ENCODE measurements around the gene CYB561. TPM values are rescaled to one million over a fixed set of nuclear protein-coding genes. Genes with fewer than 3 reads are reported as not detected.
"Not testable (repeated sequence)": the region's sequence is repeated elsewhere in the genome, so short reads cannot be mapped to it uniquely, and the experiment has no call there.

The CYB561 gene
- total RNA-seq, 4 donors from 2014 or later = 2.2 to 6.5 (median 3.9) TPM

DNA sequence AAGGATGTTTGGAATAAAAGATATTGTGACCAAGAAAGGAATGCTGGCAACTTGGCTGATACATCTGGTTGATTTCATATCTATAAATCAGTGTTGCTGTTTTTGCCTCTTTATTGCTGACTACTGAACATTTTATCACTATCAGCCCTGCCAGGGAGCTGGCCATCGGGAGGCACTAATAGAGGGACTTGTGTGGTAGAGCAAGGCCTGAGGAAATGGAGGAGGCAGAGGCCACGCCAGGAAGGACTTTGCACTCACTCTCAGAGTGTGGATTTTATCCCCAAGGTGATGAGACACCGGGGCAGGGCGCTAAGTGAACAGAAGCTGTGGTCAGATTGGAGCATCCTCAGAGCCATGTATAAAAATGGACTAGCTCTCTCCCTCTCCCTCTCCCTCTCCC lies 9.3 kb upstream of the CYB561 start:
- no peaks in the 10 kb centered on the region for H3K4me1 ChIP-seq
- TF ChIP-seq, protein P1, sequence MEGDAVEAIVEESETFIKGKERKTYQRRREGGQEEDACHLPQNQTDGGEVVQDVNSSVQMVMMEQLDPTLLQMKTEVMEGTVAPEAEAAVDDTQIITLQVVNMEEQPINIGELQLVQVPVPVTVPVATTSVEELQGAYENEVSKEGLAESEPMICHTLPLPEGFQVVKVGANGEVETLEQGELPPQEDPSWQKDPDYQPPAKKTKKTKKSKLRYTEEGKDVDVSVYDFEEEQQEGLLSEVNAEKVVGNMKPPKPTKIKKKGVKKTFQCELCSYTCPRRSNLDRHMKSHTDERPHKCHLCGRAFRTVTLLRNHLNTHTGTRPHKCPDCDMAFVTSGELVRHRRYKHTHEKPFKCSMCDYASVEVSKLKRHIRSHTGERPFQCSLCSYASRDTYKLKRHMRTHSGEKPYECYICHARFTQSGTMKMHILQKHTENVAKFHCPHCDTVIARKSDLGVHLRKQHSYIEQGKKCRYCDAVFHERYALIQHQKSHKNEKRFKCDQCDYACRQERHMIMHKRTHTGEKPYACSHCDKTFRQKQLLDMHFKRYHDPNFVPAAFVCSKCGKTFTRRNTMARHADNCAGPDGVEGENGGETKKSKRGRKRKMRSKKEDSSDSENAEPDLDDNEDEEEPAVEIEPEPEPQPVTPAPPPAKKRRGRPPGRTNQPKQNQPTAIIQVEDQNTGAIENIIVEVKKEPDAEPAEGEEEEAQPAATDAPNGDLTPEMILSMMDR (IDR thresholded peaks at IDR 0.05 in 4 of 5, conservative IDR thresholded peaks at IDR 0.05 in 1 of 5) = no peak
- no peak for DNase-seq

GRCh38 chr17:63454915-63455314 lies 8.8 kb upstream of the CYB561 start:
- no peaks in the 10 kb centered on the region for H3K27me3 ChIP-seq
- no peak overlapping the region for H3K27ac ChIP-seq
- peaks cover 0 to 2% of the 10 kb centered on the region in 2 donors for H3K4me1 ChIP-seq
- H3K36me3 ChIP-seq = no peaks in the 10 kb centered on the region
- in situ Hi-C loops (cut with MboI; ENCODE audit: low sequenced_read_pairs in 4 of 4) (loop anchor here in 1 of 4 donors (25.0 kb wide), 1 partner anchor 93 kb away; no protein-coding TSS in a partner anchor), intact Hi-C loops (cut with DNase I; ENCODE audit: low total_unique reads) (no loop called here)
- ATAC-seq (no peak), DNase-seq (no peak)
- no peak overlapping the region for H3K4me3 ChIP-seq
- TF ChIP-seq, protein P1 (IDR thresholded peaks at IDR 0.05 in 4 of 5, conservative IDR thresholded peaks at IDR 0.05 in 1 of 5) = no peak
- TF ChIP-seq POLR2A (IDR thresholded peaks at IDR 0.05) = no peak
- no peaks in the 10 kb centered on the region for H3K9me3 ChIP-seq

More for the DNA sequence above, 9.3 kb upstream of the CYB561 start:
- Histone ChIP-seq H3K4me3 (no peak overlapping the region), H3K9me3 (no peaks in the 10 kb centered on the region), H3K36me3 (no peaks in the 10 kb centered on the region), H3K27me3 (no peaks in the 10 kb centered on the region), H3K27ac (no peak overlapping the region)
- ATAC-seq = no peak
- in situ Hi-C loops (cut with MboI; ENCODE audit: low sequenced_read_pairs in 4 of 4) (loop anchor here in 1 of 4 donors (25.0 kb wide), 1 partner anchor 93 kb away; no protein-coding TSS in a partner anchor), intact Hi-C loops (cut with DNase I; ENCODE audit: low total_unique reads) (no loop called here)

DNA sequence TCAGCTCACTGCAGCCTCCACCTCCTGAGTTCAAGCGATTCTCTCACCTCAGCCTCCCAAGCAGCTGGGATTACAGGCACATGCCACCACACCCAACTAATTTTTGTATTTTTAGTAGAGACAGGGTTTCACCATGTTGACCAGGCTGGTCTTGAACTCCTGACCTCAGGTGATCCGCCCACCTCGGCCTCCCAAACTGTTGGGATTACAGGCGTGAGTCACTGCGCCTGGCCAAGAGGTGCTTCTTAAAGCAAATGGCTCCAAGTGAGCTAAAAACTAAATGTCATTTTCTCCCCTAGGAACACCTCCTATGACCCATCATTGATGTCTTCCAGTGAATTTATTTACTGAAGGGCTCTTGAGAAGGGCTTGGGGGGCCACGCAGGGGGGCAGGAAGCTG lies 8.3 kb upstream of the CYB561 start:
- ATAC-seq; H3K36me3 ChIP-seq; H3K4me1 ChIP-seq; H3K27me3 ChIP-seq; DNase-seq; H3K4me3 ChIP-seq; intact Hi-C loops (cut with DNase I; ENCODE audit: low total_unique reads); H3K9me3 ChIP-seq; H3K27ac ChIP-seq: not testable (repeated sequence)
- in situ Hi-C loops (cut with MboI; ENCODE audit: low sequenced_read_pairs in 4 of 4) = loop anchor here in 1 of 4 donors (25.0 kb wide), 1 partner anchor 92 kb away; no protein-coding TSS in a partner anchor

DNA sequence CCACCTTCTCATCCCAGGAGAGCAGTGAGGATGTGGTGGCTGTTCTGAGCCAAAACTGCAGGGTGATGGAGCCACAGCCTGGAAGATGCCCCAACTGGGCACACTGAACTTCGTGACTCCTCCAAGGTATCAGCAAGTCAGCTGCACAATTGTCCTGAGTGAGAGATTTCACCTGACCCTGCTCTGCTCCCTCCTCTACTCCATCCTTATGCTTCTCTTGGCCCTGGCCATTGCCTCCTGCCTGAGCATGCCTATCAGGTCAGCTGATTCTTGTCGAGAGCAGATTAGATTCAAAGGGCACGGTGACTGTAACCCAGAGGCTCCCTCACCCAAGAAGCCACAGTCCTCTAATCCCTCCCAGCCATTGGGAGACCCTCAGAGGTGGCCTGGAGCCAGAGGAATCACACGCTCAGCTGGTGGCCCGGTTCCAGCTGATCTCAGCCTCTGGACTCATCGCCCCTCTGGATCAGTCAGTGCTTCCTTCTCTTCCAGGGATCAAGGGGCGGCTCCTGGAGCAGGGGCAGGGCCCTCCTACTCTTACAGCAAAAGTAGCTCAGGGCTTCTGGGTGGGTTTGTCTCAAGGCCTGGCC lies 7.0 kb upstream of the CYB561 start:
- Histone ChIP-seq H3K27ac (no peak overlapping the region), H3K27me3 (no peaks in the 10 kb centered on the region), H3K4me1 (peaks cover under 1 to 9% of the 10 kb centered on the region in 2 donors), H3K4me3 (no peak overlapping the region), H3K36me3 (no peaks in the 10 kb centered on the region), H3K9me3 (no peaks in the 10 kb centered on the region)
- ATAC-seq (no peak), DNase-seq (no peak)
- intact Hi-C loops (cut with DNase I; ENCODE audit: low total_unique reads) (no loop called here), in situ Hi-C loops (cut with MboI; ENCODE audit: low sequenced_read_pairs in 4 of 4) (loop anchor here in 1 of 4 donors (25.0 kb wide), 1 partner anchor 91 kb away; no protein-coding TSS in a partner anchor)
- TF ChIP-seq, protein P1 (IDR thresholded peaks at IDR 0.05 in 4 of 5, conservative IDR thresholded peaks at IDR 0.05 in 1 of 5) = no peak
- no peak for TF ChIP-seq POLR2A (IDR thresholded peaks at IDR 0.05)

DNA sequence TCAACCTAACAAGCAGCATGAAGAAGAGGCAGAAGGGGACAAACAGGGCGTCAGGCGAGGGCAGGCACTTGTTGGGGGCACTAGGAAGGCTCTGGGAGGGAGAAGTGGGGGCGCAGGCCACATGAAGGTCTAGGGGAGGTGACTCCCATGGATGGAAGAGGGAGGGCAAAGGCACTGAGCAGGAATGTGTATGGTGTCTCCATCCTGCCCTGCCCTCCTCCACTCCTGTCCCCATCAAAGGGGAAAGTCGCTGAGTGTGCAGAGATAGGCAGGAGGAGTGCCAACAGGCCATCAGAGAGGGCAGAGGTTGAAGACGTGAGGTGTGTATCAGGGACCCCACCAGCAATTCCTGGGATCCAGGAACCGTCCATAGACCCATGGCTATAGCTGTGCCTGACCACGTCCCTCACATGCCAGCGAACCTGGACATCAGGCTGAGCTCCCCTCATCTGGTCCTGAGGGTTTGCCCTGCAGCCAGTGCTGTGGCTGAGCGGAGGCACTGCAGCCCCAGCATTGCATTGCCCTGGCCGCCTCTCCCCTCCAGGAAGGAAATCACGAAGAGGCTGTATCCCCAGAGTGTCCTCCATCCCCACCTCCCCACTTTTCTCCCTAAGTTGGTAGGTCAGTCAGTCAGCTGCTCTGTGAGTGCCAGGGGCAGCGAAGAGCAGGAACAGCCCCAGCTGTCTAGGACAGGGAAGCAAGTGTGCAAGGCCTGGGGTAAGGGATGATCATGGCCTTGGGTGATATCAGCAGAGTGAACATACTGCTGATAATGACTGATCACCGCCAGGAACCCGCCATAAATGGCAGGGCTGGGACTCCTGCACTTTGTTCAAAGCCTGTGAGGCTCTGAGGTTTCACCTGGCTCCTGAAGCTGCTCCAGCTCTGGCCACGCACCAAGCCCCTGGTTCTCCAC lies 6.2 kb upstream of the CYB561 start:
- intact Hi-C loops (cut with DNase I; ENCODE audit: low total_unique reads) = no loop called here
- no peaks in the 10 kb centered on the region for H3K27me3 ChIP-seq
- DNase-seq (no peak), ATAC-seq (no peak)
- H3K4me1 ChIP-seq = peaks cover 8 to 15% of the 10 kb centered on the region in 2 donors
- no peak overlapping the region for H3K27ac ChIP-seq
- no peak overlapping the region for H3K4me3 ChIP-seq
- TF ChIP-seq, protein P1 (IDR thresholded peaks at IDR 0.05 in 4 of 5, conservative IDR thresholded peaks at IDR 0.05 in 1 of 5) = no peak
- no peak for TF ChIP-seq POLR2A (IDR thresholded peaks at IDR 0.05)
- in situ Hi-C loops (cut with MboI; ENCODE audit: low sequenced_read_pairs in 4 of 4) = loop anchor here in 1 of 4 donors (25.0 kb wide), 1 partner anchor 90 kb away; no protein-coding TSS in a partner anchor
- H3K36me3 ChIP-seq = no peaks in the 10 kb centered on the region
- H3K9me3 ChIP-seq = no peaks in the 10 kb centered on the region
